NK-92 (cell line): ENCODE results near the gene CCDC27.
A peak's percentile ranks its signal among the peaks of the same experiment; 100 is the strongest.

Source experiments
- DNase-seq: peaks from one replicate; lab custom pipeline; 2025; ENCODE audit not compliant: unreplicated experiment; lab: John Stamatoyannopoulos, UW

Gene CCDC27

GRCh38 chr1:3750741-3751140 is 1.5 kb upstream of the CCDC27 start:
- no peak for DNase-seq

- no peak for DNase-seq
Measured at GRCh38 chr1:3753656-3754454, 1.6 kb downstream of the CCDC27 start.

GRCh38 chr1:3756394-3756793 is 4.1 kb downstream of the CCDC27 start:
- no peak for DNase-seq

GRCh38 chr1:3759164-3759563 is 6.9 kb downstream of the CCDC27 start:
- no peak for DNase-seq

GRCh38 chr1:3759796-3760195 is 7.5 kb downstream of the CCDC27 start:
- no peak for DNase-seq

GRCh38 chr1:3761296-3762010 is 9.2 kb downstream of the CCDC27 start:
- no peak for DNase-seq

- no peak for DNase-seq
Measured at GRCh38 chr1:3762151-3762872, 10.1 kb downstream of the CCDC27 start.

- no peak for DNase-seq
Measured at GRCh38 chr1:3762873-3763228, 10.6 kb downstream of the CCDC27 start.

- DNase-seq, result no peak
Measured at GRCh38 chr1:3763351-3764125, 11.3 kb downstream of the CCDC27 start.

- no peak for DNase-seq
Measured at GRCh38 chr1:3767328-3767925, 15.2 kb downstream of the CCDC27 start.

- no peak for DNase-seq
Measured at GRCh38 chr1:3768811-3769390, 16.7 kb downstream of the CCDC27 start.

- DNase-seq, result no peak
Measured at GRCh38 chr1:3770047-3770765, 18.0 kb downstream of the CCDC27 start.

GRCh38 chr1:3771108-3772026 is 19.1 kb downstream of the CCDC27 start:
- no peak for DNase-seq

- peak; percentile 61 for DNase-seq
Measured at GRCh38 chr1:3772027-3772714, 19.9 kb downstream of the CCDC27 start.

GRCh38 chr1:3772715-3773571 is 20.7 kb downstream of the CCDC27 start, which contains the start of gene SMIM1:
TSS of gene SMIM1 (plus strand) at chr1:3772749. CDS start at chr1:3775374, 2,625 bp downstream.
- DNase-seq, result no peak

- DNase-seq, result no peak
Measured at GRCh38 chr1:3773572-3774275, 21.5 kb downstream of the CCDC27 start.
